PC-9 (cell line): Measurements from ENCODE around the gene CIDEA. TPM values are rescaled to one million over a fixed set of nuclear protein-coding genes. Genes with fewer than 3 reads are reported as not detected.

Source experiments
- BruUV-seq: library from RNA; stranded (reverse); fragments of 400-500 nt; replicated peaks from 2 replicates; lab custom pipeline; 2021; lab: Mats Ljungman, UMichigan
- CTCF ChIA-PET: fragments of 300-600 bp; sonication (Branson Sonifier 250); formaldehyde crosslinking; loops from one replicate; lab custom pipeline; 2022; ENCODE audit warnings: antibody characterized with exemption; lab: Charles Lee
- POLR2A ChIA-PET: fragments of 300-600 bp; sonication (Branson Sonifier 250); formaldehyde crosslinking; loops from one replicate; lab custom pipeline; 2022; ENCODE audit warnings: antibody characterized with exemption; ENCODE audit not compliant: unreplicated experiment; lab: Charles Lee
- DNase-seq, 2 experiments: peaks; one replicate each; pipeline versions ENCODE4 v3.0.0 to v3.0.0-alpha.2; 2015 to 2022; ENCODE audit warnings: mixed read lengths in 1 of 2
- H2AFZ ChIP-seq: fragments of 200-600 bp; sonication (generic); 2 replicates; pipeline ENCODE4 v1.8.1; 2017; ENCODE audit warnings: antibody characterized with exemption
- H3F3A ChIP-seq: fragments of 200-600 bp; sonication (generic); 2 replicates; pipeline ENCODE4 v1.8.1; 2017; ENCODE audit warnings: antibody characterized with exemption, mild to moderate bottlenecking, low read depth; ENCODE audit not compliant: insufficient read depth
- H3K27ac ChIP-seq: fragments of 200-600 bp; sonication (generic); 2 replicates; pipeline ENCODE4 v1.6.1; 2016; ENCODE audit warnings: mixed run types
- H3K27me3 ChIP-seq: fragments of 200-600 bp; sonication (generic); 2 replicates; pipeline ENCODE4 v1.6.1; 2016; ENCODE audit warnings: low read depth, mixed run types; ENCODE audit not compliant: insufficient read depth
- H3K36me3 ChIP-seq: fragments of 200-600 bp; sonication (generic); 2 replicates; pipeline ENCODE4 v1.6.1; 2016; ENCODE audit warnings: low read depth, mixed run types
- H3K4me1 ChIP-seq: fragments of 200-600 bp; sonication (generic); replicated peaks from 2 replicates; pipeline ENCODE4 v1.6.1; 2016; ENCODE audit warnings: mixed run types; ENCODE audit not compliant: insufficient read depth
- H3K4me2 ChIP-seq: fragments of 200-600 bp; sonication (generic); 2 replicates; pipeline ENCODE4 v1.6.1; 2017; ENCODE audit warnings: mixed run types
- H3K4me3 ChIP-seq: fragments of 200-600 bp; sonication (generic); 2 replicates; pipeline ENCODE4 v1.6.1; 2016; ENCODE audit warnings: mixed run types
- H3K79me2 ChIP-seq: fragments of 200-600 bp; sonication (generic); 2 replicates; pipeline ENCODE4 v1.6.1; 2017; ENCODE audit warnings: low read depth, mixed run types
- H3K9me2 ChIP-seq: fragments of 200-600 bp; sonication (generic); 2 replicates; pipeline ENCODE4 v1.8.1; 2017; ENCODE audit warnings: mild to moderate bottlenecking; ENCODE audit not compliant: insufficient read depth
- H3K9me3 ChIP-seq: fragments of 200-600 bp; sonication (generic); 2 replicates; pipeline ENCODE4 v1.8.1; 2016; ENCODE audit warnings: low read depth; ENCODE audit not compliant: insufficient read depth
- H4K20me1 ChIP-seq: fragments of 200-600 bp; sonication (generic); 2 replicates; pipeline ENCODE4 v1.8.1; 2017; ENCODE audit not compliant: insufficient read depth
- CTCF ChIP-seq: fragments of 200-600 bp; sonication (generic); conservative IDR thresholded peaks from 2 replicates; pipeline ENCODE4 v1.6.1; 2017; ENCODE audit warnings: mixed run types, antibody characterized with exemption, mild to moderate bottlenecking, moderate library complexity
- EZH2 ChIP-seq: fragments of 200-600 bp; sonication (generic); IDR thresholded peaks from 2 replicates; pipeline ENCODE4 v1.8.0; 2017; ENCODE audit warnings: antibody characterized with exemption, low read depth
- intact Hi-C: fragments of 100-400 bp; cut with micrococcal nuclease; formaldehyde crosslinking; loops from one replicate; pipeline ENCODE4 v1.10.0; 2022; ENCODE audit not compliant: unreplicated experiment
- total RNA-seq: library from RNA; stranded (reverse); gene quantifications from 2 replicates; pipeline ENCODE4 v1.2.3, GENCODE V29; 2021

Gene CIDEA
- total RNA-seq, 1 experiment from 2014 or later: not detected

- CTCF ChIA-PET: interaction anchor here (0.6 kb wide), 1 partner anchor 40 kb away, joined by 5 read pairs; no protein-coding TSS in a partner anchor
- Histone ChIP-seq H3F3A (no peaks in the 10 kb centered on the region), H3K27ac (no peak overlapping the region), H3K4me1 (no peaks in the 10 kb centered on the region), H4K20me1 (no peaks in the 10 kb centered on the region; the same call in 1 of the 2 replicates), H3K79me2 (no peaks in the 10 kb centered on the region), H3K36me3 (no peaks in the 10 kb centered on the region), H3K4me2 (no peak overlapping the region), H3K9me3 (no peaks in the 10 kb centered on the region), H2AFZ (no peak overlapping the region), H3K4me3 (no peak overlapping the region), H3K27me3 (no peaks in the 10 kb centered on the region), H3K9me2 (no peaks in the 10 kb centered on the region)
- POLR2A ChIA-PET: interaction anchor here (0.6 kb wide), 3 partner anchors 35 to 462 kb away, joined by 3 to 4 read pairs (median 3); no protein-coding TSS in a partner anchor
- TF ChIP-seq CTCF: no peak
- intact Hi-C loops: no loop called here
- no TSS peak for BruUV-seq
- DNase-seq: no peak
Measured at GRCh38 chr18:12318334-12318697, 64.2 kb downstream of the CIDEA start.

GRCh38 chr18:12318857-12319256, 64.7 kb downstream of the CIDEA start:
- Histone ChIP-seq H3K4me2 (no peak overlapping the region), H3K9me2 (no peaks in the 10 kb centered on the region), H3K4me3 (no peak overlapping the region), H3K27ac (no peak overlapping the region), H3K36me3 (no peaks in the 10 kb centered on the region), H3F3A (no peaks in the 10 kb centered on the region), H3K79me2 (no peaks in the 10 kb centered on the region), H2AFZ (no peak overlapping the region), H3K4me1 (no peaks in the 10 kb centered on the region), H3K9me3 (no peaks in the 10 kb centered on the region), H4K20me1 (no peaks in the 10 kb centered on the region; the same call in 1 of the 2 replicates), H3K27me3 (no peaks in the 10 kb centered on the region)
- DNase-seq: no peak
- intact Hi-C loops: no loop called here
- CTCF ChIA-PET: no interaction called here
- no TSS peak for BruUV-seq
- TF ChIP-seq CTCF: no peak
- no peak for TF ChIP-seq EZH2
- POLR2A ChIA-PET: interaction anchor here (0.6 kb wide), 1 partner anchor 36 kb away, joined by 3 read pairs; no protein-coding TSS in a partner anchor

GRCh38 chr18:12321333-12321732, 67.2 kb downstream of the CIDEA start:
- no peaks in the 10 kb centered on the region for H3K9me3 ChIP-seq
- no TSS peak for BruUV-seq
- H3K79me2 ChIP-seq: no peaks in the 10 kb centered on the region
- H2AFZ ChIP-seq: no peak overlapping the region
- no peaks in the 10 kb centered on the region for H3K9me2 ChIP-seq
- peaks cover 9% of the 10 kb centered on the region for H3K36me3 ChIP-seq
- DNase-seq: no peak
- H3K4me1 ChIP-seq: no peaks in the 10 kb centered on the region
- no peak overlapping the region for H3K27ac ChIP-seq
- TF ChIP-seq CTCF (no peak), EZH2 (no peak)
- no peaks in the 10 kb centered on the region for H3F3A ChIP-seq
- H3K4me3 ChIP-seq: no peak overlapping the region
- no peak overlapping the region for H3K4me2 ChIP-seq
- H4K20me1 ChIP-seq: no peaks in the 10 kb centered on the region; the same call in 1 of the 2 replicates
- CTCF ChIA-PET: no interaction called here
- H3K27me3 ChIP-seq: no peaks in the 10 kb centered on the region
- POLR2A ChIA-PET: interaction anchor here (0.6 kb wide), 1 partner anchor 340 kb away, joined by 16 read pairs; the partner anchor contains the start of gene IMPA2
- intact Hi-C loops: no loop called here
